Caco-2 (cell line): ENCODE data around the gene CLDN25. TPM values are rescaled to one million over a fixed set of nuclear protein-coding genes. Genes with fewer than 3 reads are reported as not detected.
"Not testable (repeated sequence)": the region's sequence is repeated elsewhere in the genome, so short reads cannot be mapped to it uniquely, and the experiment has no call there.

ENCODE experiments used
- BruUV-seq: library from RNA; stranded (reverse); fragments of 400-500 nt; replicated peaks from 2 replicates; lab custom pipeline; 2021; lab: Mats Ljungman, UMichigan
- CTCF ChIA-PET: fragments of 300-600 bp; sonication (Branson Sonifier 250); formaldehyde crosslinking; loops from one replicate; lab custom pipeline; 2022; ENCODE audit warnings: antibody characterized with exemption; lab: Charles Lee
- POLR2A ChIA-PET: fragments of 300-600 bp; sonication (Branson Sonifier 250); formaldehyde crosslinking; loops from one replicate; lab custom pipeline; 2022; ENCODE audit warnings: antibody characterized with exemption; lab: Charles Lee
- DNase-seq, 2 experiments: peaks; one replicate each; pipeline versions ENCODE4 v3.0.0 to v3.0.0-alpha.2; 2020 to 2022
- H3K27me3 ChIP-seq: replicated peaks from 2 replicates; pipeline ENCODE4 v1.6.0; 2011; ENCODE audit warnings: low read length; ENCODE audit not compliant: control insufficient read depth, insufficient read depth
- H3K36me3 ChIP-seq: 2 replicates; pipeline ENCODE4 v1.5.1; 2011; ENCODE audit warnings: low read length; ENCODE audit not compliant: control insufficient read depth, insufficient read depth
- H3K4me1 ChIP-seq: fragments of 250-450 bp; sonication (Bioruptor Pico); 2 replicates; pipeline ENCODE4 v1.5.1; 2020; ENCODE audit warnings: mild to moderate bottlenecking
- H3K4me3 ChIP-seq: 2 replicates; pipeline ENCODE4 v1.5.1; 2011; ENCODE audit warnings: low read depth, mild to moderate bottlenecking, control low read depth, low read length
- H3K9me3 ChIP-seq: fragments of 250-450 bp; sonication (Bioruptor Pico); 2 replicates; pipeline ENCODE4 v1.5.1; 2020; ENCODE audit warnings: mild to moderate bottlenecking, moderate library complexity
- H3K27ac Mint-ChIP-seq: one replicate; pipeline ENCODE4 v1.8.0; 2022; ENCODE audit warnings: mixed read lengths; ENCODE audit not compliant: unreplicated experiment
- H3K27me3 Mint-ChIP-seq: one replicate; pipeline ENCODE4 v1.8.0; 2022; ENCODE audit warnings: mixed read lengths; ENCODE audit not compliant: insufficient read depth, unreplicated experiment
- H3K36me3 Mint-ChIP-seq: one replicate; pipeline ENCODE4 v1.8.0; 2022; ENCODE audit warnings: mild to moderate bottlenecking, mixed read lengths; ENCODE audit not compliant: insufficient read depth, unreplicated experiment
- H3K4me1 Mint-ChIP-seq: one replicate; pipeline ENCODE4 v1.8.0; 2022; ENCODE audit warnings: low read depth, mixed read lengths; ENCODE audit not compliant: unreplicated experiment
- H3K4me3 Mint-ChIP-seq: one replicate; pipeline ENCODE4 v1.8.0; 2022; ENCODE audit warnings: mild to moderate bottlenecking, moderate library complexity, mixed read lengths; ENCODE audit not compliant: unreplicated experiment
- H3K9me3 Mint-ChIP-seq: one replicate; pipeline ENCODE4 v1.8.0; 2022; ENCODE audit warnings: mixed read lengths; ENCODE audit not compliant: unreplicated experiment
- intact Hi-C: fragments of 100-400 bp; cut with micrococcal nuclease; formaldehyde crosslinking; loops from one replicate; pipeline ENCODE4 v1.10.0; 2022; ENCODE audit not compliant: unreplicated experiment
- total RNA-seq: library from RNA; stranded (reverse); gene quantifications from 2 replicates; pipeline ENCODE4 v1.2.3, GENCODE V29; 2022
- TF ChIP-seq, protein P1 (sequence below), 2 experiments: fragments of 200-600 bp in 1 of 2; IDR thresholded peaks; 1 replicate in 1 of 2; 2 replicates in 1 of 2; pipeline versions ENCODE4 v1.5.1 to v1.8.0; 2011 to 2022; ENCODE audit warnings: antibody characterized with exemption in 1 of 2, control low read depth in 1 of 2, inconsistent platforms in 1 of 2, low read depth in 1 of 2, low read length in 1 of 2, mild to moderate bottlenecking in 1 of 2, moderate library complexity in 1 of 2; ENCODE audit not compliant: insufficient read depth in 1 of 2, severe bottlenecking in 1 of 2, unreplicated experiment in 1 of 2

The CLDN25 gene
- total RNA-seq, 1 experiment from 2014 or later: not detected

DNA sequence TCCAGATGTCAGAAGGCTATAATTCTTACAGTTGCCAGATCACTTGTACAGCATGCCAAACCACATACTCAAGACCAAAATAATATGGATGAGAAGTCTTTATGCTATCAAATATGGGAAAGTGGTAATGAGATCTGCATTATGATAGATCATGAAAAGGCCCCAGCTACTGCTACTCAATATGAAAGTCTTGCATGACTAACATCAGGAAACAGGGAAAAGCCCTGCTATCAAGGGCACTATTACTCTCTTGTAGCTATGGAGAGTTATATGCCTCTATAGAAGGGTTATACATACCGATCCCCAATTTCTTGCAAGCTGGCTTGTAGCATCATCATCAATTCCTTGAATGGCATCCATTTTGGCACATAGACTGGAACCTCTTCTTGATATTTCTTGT lies 43.3 kb upstream of the CLDN25 start:
- CTCF ChIA-PET: no interaction called here
- Histone ChIP-seq H3K36me3 (peaks cover 12% of the 10 kb centered on the region), H3K4me1 (no peaks in the 10 kb centered on the region), H3K9me3 (no peaks in the 10 kb centered on the region), H3K27me3 (no peaks in the 10 kb centered on the region), H3K4me3 (no peak overlapping the region)
- Mint-ChIP-seq H3K27ac (no peak overlapping the region), H3K4me1 (no peaks in the 10 kb centered on the region), H3K4me3 (no peak overlapping the region), H3K27me3 (no peaks in the 10 kb centered on the region), H3K9me3 (no peaks in the 10 kb centered on the region), H3K36me3 (peaks cover 81% of the 10 kb centered on the region)
- TF ChIP-seq, protein P1, sequence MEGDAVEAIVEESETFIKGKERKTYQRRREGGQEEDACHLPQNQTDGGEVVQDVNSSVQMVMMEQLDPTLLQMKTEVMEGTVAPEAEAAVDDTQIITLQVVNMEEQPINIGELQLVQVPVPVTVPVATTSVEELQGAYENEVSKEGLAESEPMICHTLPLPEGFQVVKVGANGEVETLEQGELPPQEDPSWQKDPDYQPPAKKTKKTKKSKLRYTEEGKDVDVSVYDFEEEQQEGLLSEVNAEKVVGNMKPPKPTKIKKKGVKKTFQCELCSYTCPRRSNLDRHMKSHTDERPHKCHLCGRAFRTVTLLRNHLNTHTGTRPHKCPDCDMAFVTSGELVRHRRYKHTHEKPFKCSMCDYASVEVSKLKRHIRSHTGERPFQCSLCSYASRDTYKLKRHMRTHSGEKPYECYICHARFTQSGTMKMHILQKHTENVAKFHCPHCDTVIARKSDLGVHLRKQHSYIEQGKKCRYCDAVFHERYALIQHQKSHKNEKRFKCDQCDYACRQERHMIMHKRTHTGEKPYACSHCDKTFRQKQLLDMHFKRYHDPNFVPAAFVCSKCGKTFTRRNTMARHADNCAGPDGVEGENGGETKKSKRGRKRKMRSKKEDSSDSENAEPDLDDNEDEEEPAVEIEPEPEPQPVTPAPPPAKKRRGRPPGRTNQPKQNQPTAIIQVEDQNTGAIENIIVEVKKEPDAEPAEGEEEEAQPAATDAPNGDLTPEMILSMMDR (IDR thresholded peaks at IDR 0.05; ENCODE audit: insufficient read depth in 1 of 2, low read depth in 1 of 2, low read length in 1 of 2, severe bottlenecking in 1 of 2, unreplicated experiment in 1 of 2): no peak
- BruUV-seq: no TSS peak
- POLR2A ChIA-PET: no interaction called here
- no peak for DNase-seq
- intact Hi-C loops: no loop called here

DNA sequence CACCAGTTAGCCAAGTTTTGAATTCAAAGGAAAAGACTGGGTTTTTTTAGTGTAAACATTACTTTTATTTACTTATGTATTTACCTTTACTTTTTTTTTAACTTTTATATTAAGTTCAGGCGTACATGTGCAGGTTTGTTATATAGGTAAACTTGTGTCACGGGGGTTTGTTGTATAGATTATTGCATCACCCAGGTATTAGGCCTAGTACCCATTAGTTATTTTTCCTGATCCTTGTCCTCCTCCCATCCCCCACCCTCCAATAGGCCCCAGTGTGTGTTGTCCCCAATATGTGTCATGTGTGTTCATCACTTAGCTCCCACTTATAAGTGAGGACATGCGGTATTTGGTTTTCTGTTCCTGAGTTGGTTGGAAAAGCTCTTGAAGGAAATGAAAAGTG lies 26.7 kb upstream of the CLDN25 start:
- no TSS peak for BruUV-seq
- Mint-ChIP-seq H3K4me1 (no peaks in the 10 kb centered on the region), H3K27ac (no peak overlapping the region), H3K4me3 (no peak overlapping the region), H3K36me3 (peaks cover 60% of the 10 kb centered on the region), H3K9me3 (no peaks in the 10 kb centered on the region), H3K27me3 (no peaks in the 10 kb centered on the region)
- ChIA-PET POLR2A (no interaction called here), CTCF (no interaction called here)
- DNase-seq: no peak
- intact Hi-C loops: no loop called here
- H3K27me3 ChIP-seq: no peaks in the 10 kb centered on the region
- no peaks in the 10 kb centered on the region for H3K9me3 ChIP-seq
- H3K4me3 ChIP-seq: no peak overlapping the region
- TF ChIP-seq, protein P1 (IDR thresholded peaks at IDR 0.05; ENCODE audit: insufficient read depth in 1 of 2, low read depth in 1 of 2, low read length in 1 of 2, severe bottlenecking in 1 of 2, unreplicated experiment in 1 of 2): no peak
- peaks cover 3% of the 10 kb centered on the region for H3K36me3 ChIP-seq
- H3K4me1 ChIP-seq: no peaks in the 10 kb centered on the region

DNA sequence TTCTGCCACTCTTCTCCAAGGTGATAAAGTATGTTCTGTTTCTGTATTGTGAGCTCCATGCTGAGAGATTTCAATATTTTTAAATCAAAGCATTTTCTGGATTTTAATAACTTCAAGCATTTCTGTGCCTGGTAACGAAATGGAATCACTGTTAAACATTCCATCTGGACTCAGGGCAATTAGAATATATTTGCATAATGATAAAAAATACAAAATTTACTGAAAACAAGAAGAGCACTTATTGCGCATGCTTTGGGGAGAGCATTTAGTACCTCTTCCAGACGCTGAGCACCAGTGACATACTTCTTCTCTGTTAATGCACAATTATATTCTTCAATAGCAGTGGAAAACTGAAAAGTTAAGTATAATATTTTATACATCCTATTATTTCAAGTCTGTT lies 19.4 kb upstream of the CLDN25 start:
- no TSS peak for BruUV-seq
- no peaks in the 10 kb centered on the region for H3K27me3 ChIP-seq
- no peaks in the 10 kb centered on the region for H3K4me1 ChIP-seq
- peaks cover 1% of the 10 kb centered on the region for H3K36me3 ChIP-seq
- intact Hi-C loops: no loop called here
- H3K4me3 Mint-ChIP-seq: no peak overlapping the region
- TF ChIP-seq, protein P1 (IDR thresholded peaks at IDR 0.05; ENCODE audit: insufficient read depth in 1 of 2, low read depth in 1 of 2, low read length in 1 of 2, severe bottlenecking in 1 of 2, unreplicated experiment in 1 of 2): no peak
- ChIA-PET POLR2A (no interaction called here), CTCF (interaction anchor here (1.7 kb wide), 1 partner anchor 13 kb away, joined by 5 read pairs; the partner anchor contains the start of gene ZW10)
- no peaks in the 10 kb centered on the region for H3K4me1 Mint-ChIP-seq
- no peak for DNase-seq
- no peaks in the 10 kb centered on the region for H3K27me3 Mint-ChIP-seq
- peaks cover 63% of the 10 kb centered on the region for H3K36me3 Mint-ChIP-seq
- peaks cover 9% of the 10 kb centered on the region for H3K9me3 Mint-ChIP-seq
- H3K4me3 ChIP-seq: no peak overlapping the region
- H3K9me3 ChIP-seq: no peaks in the 10 kb centered on the region
- H3K27ac Mint-ChIP-seq: no peak overlapping the region

DNA sequence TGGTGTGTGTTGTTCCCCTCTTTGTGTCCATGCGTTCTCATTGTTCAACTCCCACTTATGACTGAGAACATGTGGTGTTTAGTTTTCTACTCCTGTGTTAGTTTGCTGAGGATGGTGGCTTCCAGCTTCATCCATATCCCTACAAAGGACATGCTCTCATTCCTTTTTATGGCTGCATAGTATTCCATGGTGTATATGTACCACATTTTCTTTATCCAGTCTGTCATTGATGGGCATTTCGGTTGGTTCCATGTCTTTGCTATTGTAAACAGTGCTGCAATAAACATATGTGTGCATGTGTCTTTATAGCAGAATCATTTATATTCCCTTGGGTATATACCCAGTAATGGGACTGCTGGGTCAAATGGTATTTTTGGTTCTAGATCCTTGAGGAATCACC lies 16.6 kb upstream of the CLDN25 start:
- H3K27me3 Mint-ChIP-seq, H3K4me1 Mint-ChIP-seq, POLR2A ChIA-PET, H3K9me3 Mint-ChIP-seq, H3K9me3 ChIP-seq, H3K27ac Mint-ChIP-seq, H3K27me3 ChIP-seq, H3K4me1 ChIP-seq, DNase-seq, CTCF ChIA-PET, BruUV-seq, H3K4me3 Mint-ChIP-seq, H3K4me3 ChIP-seq, H3K36me3 ChIP-seq, intact Hi-C loops: not testable (repeated sequence)
- H3K36me3 Mint-ChIP-seq: peaks cover 53% of the 10 kb centered on the region
